Upper lobe of left lung (tissue), 4 donors: ENCODE results near the gene FER1L5.

Source experiments
- POLR2AphosphoS5 ChIP-seq, 2 donors: sonication (generic); formaldehyde crosslinking; IDR thresholded peaks; one replicate each; pipeline ENCODE4 v1.5.1; 2017; ENCODE audit warnings: antibody characterized with exemption in 2 of 2
- TF ChIP-seq, protein P1 (sequence below), 6 experiments: fragments of 450-650 bp in 4 of 6; fragments of 200-600 bp in 2 of 6; sonication (generic) in 2 of 6; IDR thresholded peaks; one replicate each; pipeline ENCODE4 v1.5.1; 2016 to 2019; ENCODE audit warnings: antibody characterized with exemption in 6 of 6

DNA sequence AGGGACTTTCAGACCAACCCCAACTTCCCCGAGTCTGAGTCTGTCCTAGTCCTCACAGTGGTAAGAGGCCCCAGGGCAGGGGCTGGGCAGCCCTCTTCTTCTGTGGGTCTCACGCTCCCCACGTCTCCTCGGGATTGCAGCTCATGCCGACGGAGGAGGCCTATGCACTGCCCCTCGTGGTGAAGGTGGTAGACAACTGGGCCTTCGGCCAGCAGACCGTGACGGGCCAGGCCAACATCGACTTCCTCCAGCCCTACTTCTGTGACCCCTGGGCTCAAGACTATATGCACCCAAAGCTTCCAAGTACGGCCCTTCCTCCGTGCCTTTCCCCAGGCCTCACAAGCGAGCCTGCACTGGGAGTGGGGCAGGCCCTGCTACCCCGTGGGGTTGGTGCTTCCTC lies 53.0 kb downstream of the FER1L5 start:
- TF ChIP-seq, protein P1, sequence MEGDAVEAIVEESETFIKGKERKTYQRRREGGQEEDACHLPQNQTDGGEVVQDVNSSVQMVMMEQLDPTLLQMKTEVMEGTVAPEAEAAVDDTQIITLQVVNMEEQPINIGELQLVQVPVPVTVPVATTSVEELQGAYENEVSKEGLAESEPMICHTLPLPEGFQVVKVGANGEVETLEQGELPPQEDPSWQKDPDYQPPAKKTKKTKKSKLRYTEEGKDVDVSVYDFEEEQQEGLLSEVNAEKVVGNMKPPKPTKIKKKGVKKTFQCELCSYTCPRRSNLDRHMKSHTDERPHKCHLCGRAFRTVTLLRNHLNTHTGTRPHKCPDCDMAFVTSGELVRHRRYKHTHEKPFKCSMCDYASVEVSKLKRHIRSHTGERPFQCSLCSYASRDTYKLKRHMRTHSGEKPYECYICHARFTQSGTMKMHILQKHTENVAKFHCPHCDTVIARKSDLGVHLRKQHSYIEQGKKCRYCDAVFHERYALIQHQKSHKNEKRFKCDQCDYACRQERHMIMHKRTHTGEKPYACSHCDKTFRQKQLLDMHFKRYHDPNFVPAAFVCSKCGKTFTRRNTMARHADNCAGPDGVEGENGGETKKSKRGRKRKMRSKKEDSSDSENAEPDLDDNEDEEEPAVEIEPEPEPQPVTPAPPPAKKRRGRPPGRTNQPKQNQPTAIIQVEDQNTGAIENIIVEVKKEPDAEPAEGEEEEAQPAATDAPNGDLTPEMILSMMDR (IDR thresholded peaks at IDR 0.05), result no peak
- no peak for TF ChIP-seq POLR2AphosphoS5 (IDR thresholded peaks at IDR 0.05)
